Measurements from ENCODE around the gene KRT80.

The KRT80 gene

DNA sequence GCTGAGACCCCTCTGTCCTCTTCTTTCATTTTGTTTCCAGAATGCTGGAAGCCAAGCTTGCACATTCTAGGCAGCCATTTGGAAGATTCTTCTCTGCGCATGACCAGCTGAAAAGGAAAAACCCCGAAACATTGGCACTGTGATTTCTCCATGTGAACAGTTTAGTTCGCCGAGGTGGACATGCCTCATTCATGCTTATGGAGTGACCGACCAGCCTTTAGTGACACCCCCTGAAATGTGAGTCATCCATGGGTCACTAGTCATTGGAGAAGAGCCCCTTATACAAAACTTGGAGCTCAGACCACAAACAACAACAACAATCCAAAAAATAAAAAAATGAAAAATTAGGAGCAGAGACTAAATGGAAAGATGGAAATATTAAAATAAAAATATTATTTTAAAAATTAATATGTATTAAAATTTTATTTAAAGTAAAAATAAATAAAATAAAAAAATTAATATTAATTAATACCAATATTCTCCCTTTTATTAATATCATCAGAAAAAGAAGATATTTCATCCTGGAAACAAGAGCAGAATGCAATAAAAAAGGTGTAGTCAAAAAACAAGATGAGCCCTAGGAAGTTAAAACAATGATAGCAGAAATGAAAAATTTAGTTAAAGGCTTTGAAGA, 31.7 kb upstream of the KRT80 start:
- no peak overlapping the region for H3K27ac ChIP-seq (replicated peaks)
- peaks cover 7% of the 10 kb centered on the region for H3K27me3 ChIP-seq (ENCODE audit: insufficient read depth, poor library complexity, severe bottlenecking)
- no peak overlapping the region for H3K4me3 ChIP-seq (replicated peaks; ENCODE audit: insufficient read depth, low read length)
- DNase-seq (ENCODE audit: low read depth in 1 of 2, low spot score in 1 of 2), result no peak
- TF ChIP-seq POLR2AphosphoS5 (IDR thresholded peaks at IDR 0.05; ENCODE audit: low read depth) (no peak), REST (IDR thresholded peaks at IDR 0.05; ENCODE audit: insufficient replicate concordance, low read depth) (no peak), GABPA (IDR thresholded peaks at IDR 0.05; ENCODE audit: low read depth) (no peak), SPI1 (IDR thresholded peaks at IDR 0.05; ENCODE audit: borderline replicate concordance, low read depth) (no peak), CTCF (IDR thresholded peaks at IDR 0.05; ENCODE audit: insufficient read depth, low read length) (no peak)

DNA sequence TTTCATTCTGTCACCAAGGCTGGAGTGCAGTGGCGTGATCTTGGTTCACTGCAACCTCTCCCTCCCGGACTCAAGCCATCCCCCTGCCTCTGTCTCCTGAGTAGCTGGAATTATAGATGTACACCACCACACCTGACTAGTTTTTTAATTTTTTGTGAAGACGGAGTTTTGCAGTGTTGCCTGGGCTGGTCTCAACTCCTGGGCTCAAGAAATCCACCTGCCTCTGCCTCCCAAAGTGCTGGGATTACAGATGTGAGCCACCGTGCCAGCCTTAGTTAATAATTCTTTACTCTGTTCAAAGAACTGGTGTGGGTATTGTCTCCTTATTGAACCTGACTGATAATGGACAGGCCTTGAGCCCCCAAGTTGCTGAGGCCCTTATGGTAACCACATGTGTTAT, 30.9 kb upstream of the KRT80 start:
- Histone ChIP-seq H3K4me3 (replicated peaks; ENCODE audit: insufficient read depth, low read length) (no peak overlapping the region), H3K27ac (replicated peaks) (no peak overlapping the region), H3K27me3 (ENCODE audit: insufficient read depth, poor library complexity, severe bottlenecking) (peaks cover 7% of the 10 kb centered on the region)
- TF ChIP-seq CTCF (IDR thresholded peaks at IDR 0.05; ENCODE audit: insufficient read depth, low read length) (no peak), REST (IDR thresholded peaks at IDR 0.05; ENCODE audit: insufficient replicate concordance, low read depth) (no peak), POLR2AphosphoS5 (IDR thresholded peaks at IDR 0.05; ENCODE audit: low read depth) (no peak), GABPA (IDR thresholded peaks at IDR 0.05; ENCODE audit: low read depth) (no peak)
- DNase-seq (ENCODE audit: low read depth in 1 of 2, low spot score in 1 of 2), result no peak

DNA sequence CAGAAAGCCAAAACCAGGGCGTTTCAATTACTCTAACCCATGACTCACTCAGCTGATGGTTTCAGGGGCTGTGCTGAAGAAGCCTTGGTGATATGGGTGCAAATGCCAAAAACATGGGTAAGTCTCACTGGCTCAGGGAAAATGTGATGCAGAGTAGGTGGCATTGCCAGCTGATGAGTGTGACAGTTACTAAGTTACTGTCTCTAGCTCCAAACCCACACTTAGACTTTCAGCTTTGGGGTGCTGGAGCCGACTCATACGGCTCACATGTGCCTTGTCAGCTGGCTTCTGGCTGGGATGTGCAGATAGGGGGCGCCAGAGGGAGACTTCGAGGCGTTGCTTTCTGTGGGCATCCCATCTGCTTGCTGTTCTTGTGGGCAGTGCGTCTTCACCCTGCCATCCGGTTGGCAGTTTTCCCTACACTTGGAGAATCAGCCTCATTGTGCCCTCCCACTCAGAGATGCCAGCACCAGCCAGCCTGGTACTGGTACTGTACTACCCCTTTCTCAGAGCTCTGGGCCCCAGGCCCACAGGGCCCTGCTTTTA, 30.2 kb upstream of the KRT80 start:
- H3K4me3 ChIP-seq (replicated peaks; ENCODE audit: insufficient read depth, low read length), result no peak overlapping the region
- peaks cover 7% of the 10 kb centered on the region for H3K27me3 ChIP-seq (ENCODE audit: insufficient read depth, poor library complexity, severe bottlenecking)
- peak; percentile 61 to 69 for DNase-seq (ENCODE audit: low read depth in 1 of 2, low spot score in 1 of 2)
- TF ChIP-seq SPI1 (IDR thresholded peaks at IDR 0.05; ENCODE audit: borderline replicate concordance, low read depth), result no peak
- peak; percentile 58 for TF ChIP-seq CTCF (IDR thresholded peaks at IDR 0.05; ENCODE audit: insufficient read depth, low read length)
- no peak overlapping the region for H3K27ac ChIP-seq (replicated peaks)

All from HL-60 (cell line).